HepG2 (cell line): ENCODE results near the gene ROMO1. TPM values are rescaled to one million over a fixed set of nuclear protein-coding genes. Genes with fewer than 3 reads are reported as not detected.

Source experiments
- DBP ChIP-seq: sonication (generic); formaldehyde crosslinking; IDR thresholded peaks from 2 replicates; pipeline ENCODE4 v1.4.0; 2020; ENCODE audit warnings: missing genetic modification reagents; ENCODE audit errors: not compliant biosample characterization
- HIVEP1 ChIP-seq: sonication (generic); formaldehyde crosslinking; IDR thresholded peaks from 2 replicates; pipeline ENCODE4 v1.4.0; 2020; ENCODE audit warnings: mild to moderate bottlenecking, missing genetic modification reagents
- JDP2 ChIP-seq: sonication (generic); formaldehyde crosslinking; IDR thresholded peaks from 2 replicates; pipeline ENCODE4 v1.8.1; 2022; ENCODE audit warnings: missing genetic modification reagents, borderline replicate concordance
- KDM5B ChIP-seq: sonication (generic); formaldehyde crosslinking; IDR thresholded peaks from 2 replicates; pipeline ENCODE4 v1.4.0; 2020; ENCODE audit warnings: missing genetic modification reagents, mild to moderate bottlenecking, borderline replicate concordance
- MAZ ChIP-seq, 2 experiments: sonication (generic) in 1 of 2; formaldehyde crosslinking in 1 of 2; IDR thresholded peaks; 2 replicates each; pipeline versions ENCODE4 v1.5.0 to v1.6.1; 2012 to 2020; ENCODE audit warnings: low read depth in 2 of 2, mild to moderate bottlenecking in 2 of 2, borderline replicate concordance in 1 of 2, improper control_type of control experiment in 1 of 2, low read length in 1 of 2, missing genetic modification reagents in 1 of 2, moderate library complexity in 1 of 2
- PHF8 ChIP-seq: sonication (generic); formaldehyde crosslinking; IDR thresholded peaks from 2 replicates; pipeline ENCODE4 v1.5.0; 2020; ENCODE audit warnings: missing genetic modification reagents
- SMC3 ChIP-seq: IDR thresholded peaks from 2 replicates; pipeline ENCODE4 v1.6.1; 2011; ENCODE audit warnings: low read length, improper control_type of control experiment
- THYN1 ChIP-seq: sonication (generic); formaldehyde crosslinking; IDR thresholded peaks from 2 replicates; pipeline ENCODE4 v1.8.1; 2023; ENCODE audit warnings: low read depth, mild to moderate bottlenecking, moderate library complexity, missing genetic modification reagents, borderline replicate concordance
- TSC22D2 ChIP-seq: sonication (generic); formaldehyde crosslinking; IDR thresholded peaks from 2 replicates; pipeline ENCODE4 v1.5.1; 2020; ENCODE audit warnings: missing genetic modification reagents, mild to moderate bottlenecking, borderline replicate concordance
- ZNF501 ChIP-seq: sonication (generic); formaldehyde crosslinking; IDR thresholded peaks from 2 replicates; pipeline ENCODE4 v1.5.1; 2020; ENCODE audit warnings: mild to moderate bottlenecking, moderate library complexity, missing genetic modification reagents
- ZNF557 ChIP-seq: sonication (generic); formaldehyde crosslinking; IDR thresholded peaks from 2 replicates; pipeline ENCODE4 v1.4.0; 2020; ENCODE audit warnings: missing genetic modification reagents
- ZNF609 ChIP-seq: sonication (generic); formaldehyde crosslinking; IDR thresholded peaks from 2 replicates; pipeline ENCODE4 v1.4.0; 2020; ENCODE audit warnings: mild to moderate bottlenecking, missing genetic modification reagents, borderline replicate concordance
- ZNF687 ChIP-seq: sonication (generic); formaldehyde crosslinking; IDR thresholded peaks from 2 replicates; pipeline ENCODE4 v1.5.1; 2020; ENCODE audit warnings: mild to moderate bottlenecking, missing genetic modification reagents, moderate library complexity
- ZSCAN30 ChIP-seq: sonication (generic); formaldehyde crosslinking; IDR thresholded peaks from 2 replicates; pipeline ENCODE4 v1.5.0; 2020; ENCODE audit warnings: mild to moderate bottlenecking, missing genetic modification reagents
- polyA plus RNA-seq, 8 experiments: library from polyadenylated mRNA; depleted of rRNA in 3 of 8; stranded (reverse) in 7 of 8; unstranded in 1 of 8; fragments of >200 nt; fragmentation: Illumina TruSeq in 4 of 8; extraction: Trizol in 4 of 8; gene quantifications; 2 replicates each; pipeline versions ENCODE4 v1.2.1 to v1.2.3, GENCODE V29; 2011 to 2016; ENCODE audit warnings: low read depth in 4 of 8, missing spikeins in 1 of 8, mixed read lengths in 1 of 8; ENCODE audit not compliant: insufficient read depth in 1 of 8
- total RNA-seq, 5 experiments: library from RNA; depleted of rRNA; stranded (reverse); fragments of >200 nt; fragmentation: Illumina TruSeq; extraction: Trizol; gene quantifications; 2 replicates each; pipeline ENCODE4 v1.2.3, GENCODE V29; 2016; ENCODE audit warnings: low read depth in 1 of 5
- TF ChIP-seq, protein P1 (sequence below): sonication (generic); formaldehyde crosslinking; IDR thresholded peaks from 2 replicates; pipeline ENCODE4 v1.5.0; 2020; ENCODE audit warnings: missing genetic modification reagents

The ROMO1 gene
- total and polyA plus RNA-seq, 2 of the 13 experiments (the other 11 are each of a cell fraction or from before 2014, with no cell fraction given) = 636 to 755 TPM

GRCh38 chr20:35663516-35664465, 35.4 kb upstream of the ROMO1 start (continued):
- TF ChIP-seq ZNF687 (no peak), ZSCAN30 (CRISPR knock-in tag) (no peak), ZNF609 (CRISPR knock-in tag) (no peak), MAZ (IDR thresholded peaks at IDR 0.05; ENCODE audit: borderline replicate concordance, low read depth, low read length) (no peak), MAZ (CRISPR knock-in tag; IDR thresholded peaks at IDR 0.05; ENCODE audit: low read depth) (no peak), SMC3 (peak; percentile 1; the same call in 1 of the 2 replicates), KDM5B (CRISPR knock-in tag) (no peak), HIVEP1 (CRISPR knock-in tag) (no peak; the same call in 1 of the 2 replicates), JDP2 (CRISPR knock-in tag) (no peak), DBP (no peak), ZNF557 (CRISPR knock-in tag) (no peak), TSC22D2 (CRISPR knock-in tag) (0 out of 2 replicates have a peak, but pooled peaks have one; percentile 71), ZNF501 (CRISPR knock-in tag) (no peak), THYN1 (no peak), PHF8 (CRISPR knock-in tag) (no peak)
- TF ChIP-seq, protein P1, sequence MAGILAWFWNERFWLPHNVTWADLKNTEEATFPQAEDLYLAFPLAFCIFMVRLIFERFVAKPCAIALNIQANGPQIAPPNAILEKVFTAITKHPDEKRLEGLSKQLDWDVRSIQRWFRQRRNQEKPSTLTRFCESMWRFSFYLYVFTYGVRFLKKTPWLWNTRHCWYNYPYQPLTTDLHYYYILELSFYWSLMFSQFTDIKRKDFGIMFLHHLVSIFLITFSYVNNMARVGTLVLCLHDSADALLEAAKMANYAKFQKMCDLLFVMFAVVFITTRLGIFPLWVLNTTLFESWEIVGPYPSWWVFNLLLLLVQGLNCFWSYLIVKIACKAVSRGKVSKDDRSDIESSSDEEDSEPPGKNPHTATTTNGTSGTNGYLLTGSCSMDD = no peak
